ENCODE measurements around the gene PLPP6.

DNA sequence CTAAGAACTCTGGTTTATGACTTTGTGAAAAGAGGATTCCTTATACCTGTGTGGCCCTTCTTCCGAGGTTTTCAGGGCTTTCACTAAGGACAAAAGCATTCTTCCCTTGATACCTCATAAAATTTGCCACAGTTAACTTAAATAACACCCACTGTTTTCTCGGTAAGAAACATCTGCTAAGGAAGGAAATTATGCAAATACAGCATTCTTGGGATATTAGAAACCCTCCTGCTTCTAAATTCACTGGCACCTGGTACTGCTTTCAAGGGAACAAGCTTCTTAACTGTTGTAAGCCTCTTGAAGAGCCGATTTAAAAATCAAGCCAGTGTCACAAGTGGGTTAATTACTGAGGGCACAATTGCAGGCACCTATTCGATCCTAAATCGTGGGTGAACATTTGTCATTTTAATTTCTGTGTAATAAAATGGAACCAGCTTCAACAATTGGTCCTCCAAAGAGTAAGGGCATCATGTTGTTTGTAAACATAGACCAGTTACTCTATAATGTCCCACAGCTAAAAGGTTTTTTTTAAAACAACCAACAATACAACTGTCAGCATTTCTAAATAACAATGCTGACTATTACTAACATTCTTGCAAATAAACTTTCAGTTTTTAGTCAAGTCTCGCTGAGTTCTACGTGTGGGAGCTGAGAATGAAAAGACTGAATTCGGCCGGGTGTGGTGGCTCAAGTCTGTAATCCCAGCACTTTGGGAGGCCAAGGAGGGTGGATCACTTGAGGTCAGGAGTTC, 52.3 kb downstream of the PLPP6 start:
- no peak for TF ChIP-seq POLR2A (IDR thresholded peaks at IDR 0.05)
- TF ChIP-seq, protein P1, sequence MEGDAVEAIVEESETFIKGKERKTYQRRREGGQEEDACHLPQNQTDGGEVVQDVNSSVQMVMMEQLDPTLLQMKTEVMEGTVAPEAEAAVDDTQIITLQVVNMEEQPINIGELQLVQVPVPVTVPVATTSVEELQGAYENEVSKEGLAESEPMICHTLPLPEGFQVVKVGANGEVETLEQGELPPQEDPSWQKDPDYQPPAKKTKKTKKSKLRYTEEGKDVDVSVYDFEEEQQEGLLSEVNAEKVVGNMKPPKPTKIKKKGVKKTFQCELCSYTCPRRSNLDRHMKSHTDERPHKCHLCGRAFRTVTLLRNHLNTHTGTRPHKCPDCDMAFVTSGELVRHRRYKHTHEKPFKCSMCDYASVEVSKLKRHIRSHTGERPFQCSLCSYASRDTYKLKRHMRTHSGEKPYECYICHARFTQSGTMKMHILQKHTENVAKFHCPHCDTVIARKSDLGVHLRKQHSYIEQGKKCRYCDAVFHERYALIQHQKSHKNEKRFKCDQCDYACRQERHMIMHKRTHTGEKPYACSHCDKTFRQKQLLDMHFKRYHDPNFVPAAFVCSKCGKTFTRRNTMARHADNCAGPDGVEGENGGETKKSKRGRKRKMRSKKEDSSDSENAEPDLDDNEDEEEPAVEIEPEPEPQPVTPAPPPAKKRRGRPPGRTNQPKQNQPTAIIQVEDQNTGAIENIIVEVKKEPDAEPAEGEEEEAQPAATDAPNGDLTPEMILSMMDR (IDR thresholded peaks at IDR 0.05) = no peak

Measured in thyroid gland (tissue), 4 donors.